Measurements from ENCODE around the gene C20orf96.

DNA sequence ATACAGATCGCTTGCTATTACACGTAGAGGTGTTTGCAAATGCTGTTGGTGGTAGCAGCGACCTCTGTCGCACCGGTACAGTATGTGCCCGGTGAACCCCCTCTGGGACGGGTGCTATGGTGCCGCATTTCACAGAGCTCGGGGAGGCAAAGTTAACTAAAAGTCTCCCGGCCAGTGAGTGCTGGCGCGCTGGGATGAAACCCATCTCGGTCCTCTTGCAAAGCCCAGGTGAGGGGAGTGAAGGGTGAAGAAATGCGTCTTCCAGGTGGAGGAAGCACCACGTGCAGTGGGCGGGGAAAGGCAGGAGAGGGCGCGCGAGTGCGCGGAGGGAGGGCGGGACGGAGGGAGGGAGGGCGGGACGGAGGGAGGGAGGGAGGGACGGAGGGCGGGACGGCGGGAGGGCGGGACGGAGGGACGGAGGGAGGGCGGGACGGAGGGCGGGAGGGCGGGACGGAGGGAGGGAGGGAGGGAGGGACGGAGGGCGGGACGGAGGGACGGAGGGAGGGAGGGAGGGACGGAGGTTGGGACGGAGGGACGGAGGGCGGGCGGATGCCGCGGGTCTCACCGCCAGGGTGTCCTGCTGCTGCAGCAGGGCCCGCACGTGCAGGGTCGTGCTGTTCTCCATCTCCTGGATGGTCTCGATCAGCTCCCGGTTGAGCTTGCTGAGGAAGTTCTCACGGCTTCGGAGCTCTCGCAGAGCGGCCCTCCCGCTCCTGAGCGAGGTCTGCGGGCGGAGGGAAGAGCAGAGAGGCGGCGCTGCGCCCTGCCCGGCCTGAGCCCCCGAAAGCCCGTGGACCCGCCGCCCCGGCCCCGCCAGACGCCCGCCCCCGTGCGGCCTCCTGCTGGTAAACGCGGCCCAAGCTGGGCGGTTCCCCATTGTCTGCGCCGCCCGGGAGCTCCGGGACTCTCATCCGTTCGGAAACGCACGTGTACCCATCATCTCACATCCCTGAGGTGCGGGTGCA lies 11.7 kb downstream of the C20orf96 start:
- TF ChIP-seq, protein P1, sequence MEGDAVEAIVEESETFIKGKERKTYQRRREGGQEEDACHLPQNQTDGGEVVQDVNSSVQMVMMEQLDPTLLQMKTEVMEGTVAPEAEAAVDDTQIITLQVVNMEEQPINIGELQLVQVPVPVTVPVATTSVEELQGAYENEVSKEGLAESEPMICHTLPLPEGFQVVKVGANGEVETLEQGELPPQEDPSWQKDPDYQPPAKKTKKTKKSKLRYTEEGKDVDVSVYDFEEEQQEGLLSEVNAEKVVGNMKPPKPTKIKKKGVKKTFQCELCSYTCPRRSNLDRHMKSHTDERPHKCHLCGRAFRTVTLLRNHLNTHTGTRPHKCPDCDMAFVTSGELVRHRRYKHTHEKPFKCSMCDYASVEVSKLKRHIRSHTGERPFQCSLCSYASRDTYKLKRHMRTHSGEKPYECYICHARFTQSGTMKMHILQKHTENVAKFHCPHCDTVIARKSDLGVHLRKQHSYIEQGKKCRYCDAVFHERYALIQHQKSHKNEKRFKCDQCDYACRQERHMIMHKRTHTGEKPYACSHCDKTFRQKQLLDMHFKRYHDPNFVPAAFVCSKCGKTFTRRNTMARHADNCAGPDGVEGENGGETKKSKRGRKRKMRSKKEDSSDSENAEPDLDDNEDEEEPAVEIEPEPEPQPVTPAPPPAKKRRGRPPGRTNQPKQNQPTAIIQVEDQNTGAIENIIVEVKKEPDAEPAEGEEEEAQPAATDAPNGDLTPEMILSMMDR (IDR thresholded peaks at IDR 0.05; ENCODE audit: low read depth, low read length): no peak
- no peak for TF ChIP-seq POLR2A (IDR thresholded peaks at IDR 0.05; ENCODE audit: extremely low read depth, insufficient read length)
- no peak for TF ChIP-seq MYC (IDR thresholded peaks at IDR 0.05; ENCODE audit: low read depth, low read length)
